Measurements from ENCODE around the gene EVI5. TPM values are rescaled to one million over a fixed set of nuclear protein-coding genes. Genes with fewer than 3 reads are reported as not detected.

The EVI5 gene
- total RNA-seq (2014; rRNA removed; shearing (Covaris generic)), result 41.8 and 45.2 TPM in 2 replicates

GRCh38 chr1:92784639-92785500, at the start of gene EVI5:
Gene EVI5 (minus strand): TSS chr1:92785108. CDS start chr1:92736546, 48,562 bp downstream.

GRCh38 chr1:92831762-92832536, 47.0 kb upstream of the EVI5 start, which contains the start of gene RPL5:
Gene RPL5 (plus strand): TSS chr1:92832040. CDS start chr1:92832115, 75 bp downstream.

GRCh38 chr1:92486251-92487077, 298.4 kb downstream of the EVI5 start, which contains the start of gene GFI1:
Gene GFI1 (minus strand): TSS chr1:92486925. CDS start chr1:92483487, 3,438 bp downstream.

Small RNAs within 50 kb of the gene (small RNA-seq; reads per million reads assigned to genes)
- gene AC104332.2, result not detected
- not detected for gene RNU4-59P

Other genes starting within 250 kb of the EVI5 start
- gene RPL5, start 46.9 kb upstream of the EVI5 start, total RNA-seq (2014; rRNA removed; shearing (Covaris generic)), result 1,327 and 1,527 TPM in 2 replicates
- gene DIPK1A, start 176.4 kb upstream of the EVI5 start, total RNA-seq (2014; rRNA removed; shearing (Covaris generic)), result 0.66 and 0.68 TPM in 2 replicates

Data from A375 (cell line).